22Rv1 (cell line): ENCODE results near the gene PARP6.

Source experiments
- H3K27ac ChIP-seq: fragments of 450-650 bp; 2 replicates; pipeline ENCODE4 v1.5.1; 2017
- CTCF ChIP-seq: fragments of 450-650 bp; IDR thresholded peaks from 2 replicates; pipeline ENCODE4 v1.5.1; 2017; ENCODE audit warnings: mild to moderate bottlenecking
- ZFX ChIP-seq: fragments of 450-650 bp; IDR thresholded peaks from 2 replicates; pipeline ENCODE4 v1.6.1; 2017; ENCODE audit warnings: antibody characterized with exemption, borderline replicate concordance

Gene PARP6

GRCh38 chr15:72192416-72192815 is 79.9 kb downstream of the PARP6 start:
- TF ChIP-seq ZFX, result no peak
- TF ChIP-seq CTCF, result no peak
- H3K27ac ChIP-seq, result no peak overlapping the region
